ENCODE measurements around the gene ARRB1. TPM values are rescaled to one million over a fixed set of nuclear protein-coding genes. Genes with fewer than 3 reads are reported as not detected.

Gene ARRB1
- total RNA-seq, 2 donors from 2014 or later = 70.3 to 73.4 TPM

- TF ChIP-seq, protein P1, sequence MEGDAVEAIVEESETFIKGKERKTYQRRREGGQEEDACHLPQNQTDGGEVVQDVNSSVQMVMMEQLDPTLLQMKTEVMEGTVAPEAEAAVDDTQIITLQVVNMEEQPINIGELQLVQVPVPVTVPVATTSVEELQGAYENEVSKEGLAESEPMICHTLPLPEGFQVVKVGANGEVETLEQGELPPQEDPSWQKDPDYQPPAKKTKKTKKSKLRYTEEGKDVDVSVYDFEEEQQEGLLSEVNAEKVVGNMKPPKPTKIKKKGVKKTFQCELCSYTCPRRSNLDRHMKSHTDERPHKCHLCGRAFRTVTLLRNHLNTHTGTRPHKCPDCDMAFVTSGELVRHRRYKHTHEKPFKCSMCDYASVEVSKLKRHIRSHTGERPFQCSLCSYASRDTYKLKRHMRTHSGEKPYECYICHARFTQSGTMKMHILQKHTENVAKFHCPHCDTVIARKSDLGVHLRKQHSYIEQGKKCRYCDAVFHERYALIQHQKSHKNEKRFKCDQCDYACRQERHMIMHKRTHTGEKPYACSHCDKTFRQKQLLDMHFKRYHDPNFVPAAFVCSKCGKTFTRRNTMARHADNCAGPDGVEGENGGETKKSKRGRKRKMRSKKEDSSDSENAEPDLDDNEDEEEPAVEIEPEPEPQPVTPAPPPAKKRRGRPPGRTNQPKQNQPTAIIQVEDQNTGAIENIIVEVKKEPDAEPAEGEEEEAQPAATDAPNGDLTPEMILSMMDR (IDR thresholded peaks at IDR 0.05) = no peak
- peak; percentile 72 for DNase-seq
- intact Hi-C loops (cut with DNase I) = no loop called here
- Histone ChIP-seq H3K27ac (peak overlapping the region; percentile 85), H3K27me3 (no peaks in the 10 kb centered on the region), H3K9me3 (no peaks in the 10 kb centered on the region), H3K4me3 (peak overlapping the region; percentile 65), H3K36me3 (no peaks in the 10 kb centered on the region), H3K9ac (ENCODE audit: low read depth in 2 of 2, low read length in 2 of 2) (peak overlapping the region; percentile 85 to 96), H3K4me1 (peaks cover 28% of the 10 kb centered on the region)
Measured at GRCh38 chr11:75350743-75351540, 519 bp downstream of the ARRB1 start.

DNA sequence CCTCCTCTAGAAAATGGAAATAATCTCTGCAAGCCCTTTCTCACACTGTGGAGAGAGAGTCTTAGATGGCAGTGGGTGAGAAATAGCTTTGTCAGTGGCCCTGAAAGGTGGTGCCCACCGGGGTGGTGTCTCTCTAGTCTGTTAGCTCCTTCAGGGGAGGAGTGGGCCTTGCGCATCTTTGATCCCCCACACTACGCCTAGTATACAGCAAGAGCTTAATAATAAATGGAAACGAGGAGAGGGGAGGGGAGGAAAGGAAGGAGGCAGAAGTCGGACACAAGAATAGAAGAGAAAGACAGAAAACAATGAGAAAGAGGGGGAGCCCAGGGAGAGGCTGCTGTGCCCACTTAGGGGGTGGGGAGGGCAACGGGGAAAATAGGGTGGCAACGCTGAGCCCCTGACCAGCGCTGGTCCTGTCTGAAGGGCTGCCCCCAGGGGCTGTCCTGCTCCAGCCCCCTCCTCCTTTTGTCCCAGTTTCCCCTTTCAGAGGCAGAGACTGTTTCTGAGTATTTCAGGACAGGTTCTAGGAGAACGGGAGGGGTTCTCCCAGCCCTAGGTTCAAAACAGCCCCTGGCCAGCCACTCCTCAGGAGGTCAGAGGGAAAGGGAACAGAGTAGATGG lies 1.2 kb downstream of the ARRB1 start:
- TF ChIP-seq, protein P1 (IDR thresholded peaks at IDR 0.05) = no peak
- no peak for DNase-seq
- peak overlapping the region; percentile 85 to 96 for H3K9ac ChIP-seq (ENCODE audit: low read depth in 2 of 2, low read length in 2 of 2)
- no peaks in the 10 kb centered on the region for H3K27me3 ChIP-seq
- H3K9me3 ChIP-seq = no peaks in the 10 kb centered on the region
- H3K4me1 ChIP-seq = peaks cover 29% of the 10 kb centered on the region
- H3K36me3 ChIP-seq = no peaks in the 10 kb centered on the region
- H3K27ac ChIP-seq = peak overlapping the region; percentile 85
- H3K4me3 ChIP-seq = peak overlapping the region; percentile 65
- intact Hi-C loops (cut with DNase I) = no loop called here

- H3K36me3 ChIP-seq = no peaks in the 10 kb centered on the region
- no peaks in the 10 kb centered on the region for H3K27me3 ChIP-seq
- peak; percentile 64 for DNase-seq
- peak overlapping the region; percentile 85 for H3K27ac ChIP-seq
- peak overlapping the region; percentile 85 to 96 for H3K9ac ChIP-seq (ENCODE audit: low read depth in 2 of 2, low read length in 2 of 2)
- H3K4me3 ChIP-seq = peak overlapping the region; percentile 65
- TF ChIP-seq, protein P1 (IDR thresholded peaks at IDR 0.05) = no peak
- peaks cover 35% of the 10 kb centered on the region for H3K4me1 ChIP-seq
- H3K9me3 ChIP-seq = no peaks in the 10 kb centered on the region
- intact Hi-C loops (cut with DNase I) = no loop called here
Measured at GRCh38 chr11:75349521-75350116, 1.8 kb downstream of the ARRB1 start.

DNA sequence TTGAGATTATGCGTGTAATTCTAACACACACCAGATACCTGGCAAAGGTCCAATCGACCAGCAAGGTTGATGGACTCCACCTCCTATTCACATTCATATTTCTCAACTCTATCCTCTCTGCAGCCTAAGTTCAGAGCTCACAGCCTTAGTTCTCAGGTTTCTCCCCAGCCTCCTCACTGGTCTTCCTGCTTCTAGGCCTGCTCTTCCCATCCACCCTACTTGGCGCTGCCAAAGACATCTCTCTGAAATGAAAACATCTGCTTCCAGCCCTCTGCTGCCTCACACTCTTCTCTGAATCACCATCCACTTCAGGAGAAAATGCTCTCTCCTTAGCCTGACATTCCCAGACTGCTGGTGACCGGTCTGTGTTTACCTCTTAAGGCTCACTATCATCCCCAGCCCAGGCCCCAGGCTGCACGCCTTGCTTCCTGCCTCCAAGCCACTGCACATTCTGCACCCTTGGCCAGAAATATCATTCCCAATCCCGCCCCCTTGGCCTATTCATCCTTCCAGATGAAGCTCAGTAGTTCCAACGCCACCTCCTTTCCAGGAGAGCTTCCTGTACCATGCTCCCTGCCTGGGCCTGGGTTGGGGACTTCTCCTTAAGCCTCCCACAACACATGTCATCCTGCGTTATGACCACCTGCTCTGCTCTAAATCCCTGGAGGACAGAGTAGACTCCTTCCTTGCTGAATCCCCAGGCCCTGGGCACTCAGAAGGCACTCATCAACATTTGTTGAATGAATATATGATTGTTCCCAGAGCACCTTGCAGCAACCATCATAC lies 3.5 kb downstream of the ARRB1 start:
- Histone ChIP-seq H3K27ac (peak overlapping the region; percentile 57), H3K4me3 (no peak overlapping the region), H3K9me3 (no peaks in the 10 kb centered on the region), H3K4me1 (peaks cover 51% of the 10 kb centered on the region), H3K9ac (ENCODE audit: low read depth in 2 of 2, low read length in 2 of 2) (peak overlapping the region in 1 of 2 donors; percentile 16), H3K27me3 (no peaks in the 10 kb centered on the region), H3K36me3 (no peaks in the 10 kb centered on the region)
- peak; percentile 52 for DNase-seq
- TF ChIP-seq, protein P1 (IDR thresholded peaks at IDR 0.05) = no peak
- intact Hi-C loops (cut with DNase I) = no loop called here

All from colonic mucosa (tissue), 4 donors.